NOMO-1 treated with dmso at 0.1 percent for 144 hours (cell line): Measurements from ENCODE around the gene SLC5A10.

ENCODE experiments used
- DNase-seq: peaks from one replicate; lab custom pipeline; 2025; ENCODE audit not compliant: unreplicated experiment; lab: John Stamatoyannopoulos, UW

Gene SLC5A10

DNA sequence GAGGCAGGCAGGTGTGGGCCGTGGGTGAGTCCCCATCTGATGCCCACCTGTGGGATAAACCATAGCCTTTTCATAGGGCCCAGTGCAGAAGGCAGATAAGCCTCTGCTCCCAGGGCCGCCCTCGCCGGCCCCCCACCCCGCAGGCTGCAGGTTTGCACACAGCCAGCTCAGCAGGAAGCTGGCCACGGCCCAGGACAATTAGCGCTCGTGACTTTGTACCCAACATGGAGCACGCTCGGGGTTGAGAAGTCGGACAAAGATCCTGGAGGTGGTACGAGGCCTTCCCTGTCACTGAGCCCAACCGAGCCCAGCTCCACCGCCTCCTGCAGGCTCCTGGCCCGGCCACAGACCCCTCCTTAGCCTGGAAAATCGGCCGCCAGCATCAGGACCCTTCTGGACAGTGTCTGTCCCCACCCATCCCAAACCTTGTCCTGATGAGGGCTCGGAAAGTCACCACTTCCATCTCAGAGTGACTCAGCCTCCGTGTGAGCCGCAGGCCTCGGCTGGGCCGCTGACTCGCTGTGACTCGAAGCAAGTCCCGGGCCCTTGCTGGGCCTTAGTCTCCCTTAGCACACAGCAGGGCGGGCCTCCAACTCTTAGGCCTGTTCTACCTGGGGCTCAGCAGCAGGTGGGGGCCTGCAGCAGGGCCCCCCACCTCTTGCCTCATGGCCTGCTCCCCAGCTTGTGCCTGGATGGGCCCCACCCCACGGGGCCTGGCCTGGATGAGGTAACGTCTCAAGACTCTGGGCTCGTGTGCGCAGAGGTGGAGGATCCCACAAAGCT, 29.9 kb downstream of the SLC5A10 start:
- DNase-seq: no peak

DNA sequence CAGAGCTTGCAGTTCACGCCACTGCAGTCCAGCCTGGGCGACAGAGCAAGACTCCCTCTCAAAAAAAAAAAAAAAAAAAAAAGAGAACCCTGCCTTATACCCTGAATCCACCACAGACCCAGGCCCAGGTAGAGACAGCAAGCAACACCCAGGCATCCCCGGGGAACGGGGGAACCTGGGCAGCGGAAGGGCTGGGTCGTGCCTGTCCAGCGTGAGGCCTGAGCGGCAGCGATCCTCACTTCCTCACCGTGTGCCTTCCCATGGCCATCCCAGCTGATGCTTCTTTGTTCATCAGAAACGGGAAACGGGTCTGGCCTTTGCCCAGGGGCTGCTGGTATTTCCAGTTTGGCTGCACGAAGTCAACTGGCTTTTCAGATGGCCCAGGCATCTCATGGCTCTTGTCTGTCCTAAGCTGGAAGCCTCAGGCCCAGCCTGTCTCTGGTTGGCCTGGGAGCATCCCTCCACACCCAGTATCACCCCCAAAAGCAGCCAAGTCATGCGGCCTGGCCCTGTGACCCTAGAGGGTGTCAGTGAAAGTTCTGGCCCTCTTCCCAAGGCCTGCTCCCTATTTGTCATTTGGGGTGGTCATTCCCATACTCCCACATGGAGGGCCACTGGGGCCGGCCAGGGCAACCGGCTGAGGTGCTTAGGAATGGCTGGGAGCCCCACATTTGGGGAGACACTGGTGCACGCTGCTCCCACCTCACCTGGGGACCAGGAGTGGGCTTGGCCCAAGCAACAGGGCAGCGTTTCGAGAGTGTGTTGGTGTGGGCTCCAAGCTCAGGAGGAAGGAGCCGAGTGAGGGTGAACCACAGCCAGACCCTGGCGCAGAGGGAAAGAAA, 32.5 kb downstream of the SLC5A10 start:
- no peak for DNase-seq

DNA sequence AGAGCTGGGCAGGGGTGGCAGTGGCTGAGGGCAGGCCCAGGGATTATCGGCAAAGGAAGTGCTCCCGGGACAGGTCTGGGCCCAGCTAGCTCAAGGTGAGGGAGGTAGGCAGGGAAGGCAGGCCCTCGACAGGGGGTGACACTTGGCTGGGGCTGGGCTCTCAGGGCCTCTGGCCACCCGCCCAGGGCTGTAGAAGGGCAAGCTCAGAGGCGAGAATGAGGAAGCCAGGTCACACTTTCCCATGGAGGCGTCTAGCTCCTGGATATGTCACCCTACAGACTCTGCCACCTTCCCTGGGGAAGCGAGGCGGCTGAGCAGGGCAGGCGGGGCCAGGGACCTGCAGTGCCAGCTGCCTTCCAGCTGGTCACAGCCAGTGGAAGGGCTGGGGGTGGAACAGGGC, 33.5 kb downstream of the SLC5A10 start:
- DNase-seq: no peak

DNA sequence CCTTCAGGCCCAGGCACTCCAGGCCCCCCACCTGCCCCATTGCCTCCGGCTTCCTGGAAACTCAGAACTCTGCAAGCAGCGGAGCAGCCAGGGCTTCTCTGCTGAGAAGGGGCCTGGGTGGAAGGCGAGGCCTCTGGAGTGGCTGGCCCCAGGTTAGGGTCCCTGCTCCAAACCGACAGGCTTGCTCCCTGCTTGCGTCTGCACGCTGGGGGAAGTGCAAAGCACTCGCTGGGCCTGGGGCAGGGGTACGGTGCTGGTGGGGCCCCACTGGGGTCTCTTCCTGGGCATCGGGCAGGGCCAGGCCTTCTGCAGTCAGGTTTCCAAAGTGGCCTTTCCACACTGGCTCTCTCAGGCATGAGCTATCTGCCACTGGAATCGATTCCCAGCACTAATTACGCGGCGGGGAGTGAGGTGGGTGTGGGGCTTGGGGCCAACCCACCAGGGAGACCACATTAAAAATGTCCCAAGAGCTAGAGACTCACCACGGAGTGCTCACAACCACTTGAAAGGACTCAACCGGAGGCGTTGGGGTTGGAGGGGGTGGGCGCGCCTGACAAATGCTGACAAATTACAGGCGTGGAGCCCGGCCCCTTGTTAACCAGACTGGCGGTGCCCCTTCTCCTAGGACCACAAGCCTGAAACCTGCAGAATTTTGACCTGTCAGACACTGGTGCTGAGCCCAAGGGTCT, 34.7 kb downstream of the SLC5A10 start:
- DNase-seq: no peak

DNA sequence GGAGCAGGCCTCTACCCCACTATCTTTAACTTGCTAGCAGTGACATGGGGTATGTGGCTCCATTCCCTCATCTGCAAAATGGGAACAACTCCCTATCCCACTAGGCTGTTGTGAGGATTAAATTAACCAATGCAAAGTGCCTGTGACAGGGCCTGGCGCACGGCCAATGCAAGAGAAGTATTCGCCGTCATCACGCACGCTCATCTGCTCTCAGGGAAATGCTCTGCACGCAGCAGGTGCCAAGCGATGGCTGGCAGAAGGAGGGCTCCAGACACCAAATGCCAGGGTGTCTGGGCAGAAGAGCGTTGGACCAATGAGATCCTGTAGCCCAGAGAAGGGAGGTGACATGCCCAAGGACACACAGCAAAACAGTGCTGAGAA, 35.3 kb downstream of the SLC5A10 start:
- DNase-seq: no peak

DNA sequence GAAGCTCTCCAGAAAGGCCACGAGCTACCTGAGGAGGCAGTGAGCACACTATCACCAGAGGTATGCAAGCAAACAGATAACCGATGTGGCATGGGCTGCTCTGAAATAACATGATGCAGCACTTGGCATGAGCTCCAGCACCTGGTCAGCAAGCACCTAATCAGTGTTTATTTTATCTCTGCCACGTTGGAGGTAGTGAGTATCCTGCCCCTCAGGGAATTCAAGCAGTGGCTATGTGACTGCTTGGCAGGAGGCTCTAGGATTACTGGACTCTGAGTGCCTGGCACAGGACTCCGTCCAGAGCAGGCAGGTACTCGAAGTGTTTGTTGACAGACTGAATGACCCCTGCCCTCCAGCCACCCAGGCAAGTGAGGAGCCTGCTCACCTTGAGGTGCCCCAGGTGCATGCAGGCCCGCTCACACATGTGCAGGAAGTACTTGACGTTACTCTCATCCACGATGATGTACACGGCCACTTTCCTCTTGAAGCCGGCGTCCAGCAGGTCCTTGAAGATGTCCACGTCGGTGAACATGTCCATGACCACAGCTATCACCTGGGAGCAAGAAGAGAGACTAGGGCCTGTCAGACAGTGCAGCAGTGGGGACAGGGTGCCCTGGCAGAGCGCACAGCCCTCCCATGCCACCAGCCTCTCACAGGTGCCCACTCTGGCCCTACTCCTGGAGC, 36.0 kb downstream of the SLC5A10 start:
- no peak for DNase-seq

DNA sequence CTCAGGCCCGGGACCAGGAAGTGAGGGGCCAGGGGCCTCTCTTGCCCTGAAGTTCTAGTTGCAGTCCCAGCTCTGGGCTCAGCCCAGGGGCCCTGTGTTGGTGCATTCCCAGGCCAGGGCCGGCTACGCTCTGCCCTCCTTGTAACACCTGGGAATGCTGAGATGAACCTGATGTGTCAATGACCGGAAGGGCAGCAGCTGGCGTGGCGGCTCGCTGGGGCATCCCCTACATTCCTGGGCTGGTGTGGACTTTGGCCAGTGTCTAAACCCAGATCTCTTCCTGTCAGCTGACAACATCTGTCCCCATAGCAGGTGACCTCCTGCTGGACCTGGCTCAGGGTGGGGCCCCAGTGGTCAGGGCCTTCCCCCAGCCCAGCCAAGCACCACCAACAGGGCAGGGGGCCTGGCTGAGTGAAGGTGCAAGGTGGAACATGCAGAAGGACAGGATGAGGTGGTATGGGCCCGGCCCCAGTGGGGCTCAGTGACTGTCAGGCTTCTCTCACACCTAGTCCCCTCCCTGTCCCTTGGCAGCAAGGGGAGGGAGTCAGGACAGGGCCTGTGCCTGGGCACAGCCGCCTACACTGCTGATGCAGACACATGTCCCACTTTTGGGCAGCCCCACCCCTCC, 36.7 kb downstream of the SLC5A10 start:
- no peak for DNase-seq

DNA sequence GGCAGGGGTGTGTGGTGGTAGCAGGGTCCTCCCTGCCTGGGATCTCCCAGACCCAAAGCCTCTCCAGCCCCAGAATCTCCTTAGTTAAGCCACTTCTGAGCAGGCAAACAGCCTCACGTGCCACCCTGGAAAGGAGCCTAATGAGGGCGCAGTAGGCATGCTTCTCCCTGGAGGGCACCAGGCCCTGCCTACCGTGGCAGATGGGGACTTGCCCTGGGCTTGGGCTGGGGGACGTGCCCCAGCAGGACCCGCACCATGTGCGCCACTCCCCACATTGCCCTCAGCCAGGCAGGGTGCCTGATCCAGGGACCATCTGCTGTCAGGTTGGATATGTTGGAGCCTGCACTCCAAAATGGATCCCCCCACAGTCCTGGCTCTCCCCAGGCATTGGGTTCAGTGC, 38.4 kb downstream of the SLC5A10 start:
- no peak for DNase-seq

DNA sequence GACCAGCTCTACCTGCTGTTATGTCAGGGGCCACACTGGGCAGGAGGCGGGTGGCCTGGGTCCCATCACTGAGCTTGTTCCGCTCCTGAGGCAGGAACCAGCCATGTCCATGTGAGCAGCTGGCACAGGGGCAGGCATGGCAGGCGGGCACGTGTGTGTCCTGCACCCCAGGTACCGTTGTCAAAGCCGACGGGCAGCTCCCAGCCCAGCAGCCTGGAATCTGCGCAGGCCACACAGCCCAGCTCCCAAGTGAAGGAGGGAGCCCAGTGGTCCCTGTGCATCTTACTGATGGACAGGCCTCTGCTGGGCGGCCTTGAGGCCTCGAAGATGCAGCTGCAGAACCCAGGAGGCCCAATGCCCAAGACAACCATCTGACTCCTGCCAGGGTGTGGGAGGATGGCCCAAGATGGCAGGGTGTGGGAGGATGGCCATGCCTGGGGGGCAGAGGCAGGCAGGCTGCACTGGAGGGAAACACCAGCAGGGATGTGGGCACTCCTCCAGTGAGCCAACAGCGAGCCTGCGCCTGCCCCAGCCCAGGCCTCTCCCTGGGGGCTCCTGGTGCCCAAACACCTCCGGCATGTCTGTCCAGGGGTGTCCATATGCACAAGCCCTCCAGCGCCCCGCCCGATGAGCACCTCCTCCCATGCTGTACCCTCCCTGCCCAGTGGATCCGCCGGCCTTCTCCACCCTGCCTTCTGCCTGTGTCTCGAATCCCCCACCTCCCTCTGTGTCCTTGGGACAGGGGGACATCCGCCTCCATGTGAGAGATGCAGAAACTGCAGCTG, 39.8 kb downstream of the SLC5A10 start:
- DNase-seq: no peak

DNA sequence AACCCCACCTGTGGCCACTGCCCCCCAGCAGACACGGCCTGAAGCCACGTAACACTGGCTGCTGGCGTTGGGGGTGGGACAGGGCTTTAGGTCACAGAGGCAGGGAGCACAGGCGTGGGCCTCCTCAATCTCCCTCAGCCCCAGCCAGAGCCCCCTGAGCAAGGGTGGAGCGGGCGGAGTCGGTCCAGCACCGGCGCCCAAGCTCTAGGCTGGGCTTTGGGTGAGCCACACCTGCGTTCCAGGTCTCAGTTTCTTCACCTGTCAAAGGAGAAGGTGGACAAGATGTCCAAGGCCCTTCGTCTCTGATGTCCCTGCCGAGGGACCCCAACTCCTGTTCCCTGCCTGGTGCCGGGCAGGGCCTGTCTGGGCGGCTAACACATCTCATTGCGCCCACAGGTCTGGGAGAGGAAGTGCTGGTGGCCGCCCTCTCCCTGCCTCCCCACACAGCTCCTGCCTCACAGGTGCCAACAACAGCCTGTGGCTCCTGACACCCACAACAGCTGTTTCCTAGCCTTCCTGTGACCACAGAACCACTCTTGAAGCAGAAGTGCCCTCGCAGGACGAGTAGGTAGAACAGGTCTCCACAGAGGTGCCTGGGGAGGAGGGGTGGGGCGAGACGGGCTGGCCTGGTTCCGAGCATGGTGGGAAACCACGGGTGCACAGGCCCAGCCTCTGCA, 40.6 kb downstream of the SLC5A10 start:
- DNase-seq: no peak

DNA sequence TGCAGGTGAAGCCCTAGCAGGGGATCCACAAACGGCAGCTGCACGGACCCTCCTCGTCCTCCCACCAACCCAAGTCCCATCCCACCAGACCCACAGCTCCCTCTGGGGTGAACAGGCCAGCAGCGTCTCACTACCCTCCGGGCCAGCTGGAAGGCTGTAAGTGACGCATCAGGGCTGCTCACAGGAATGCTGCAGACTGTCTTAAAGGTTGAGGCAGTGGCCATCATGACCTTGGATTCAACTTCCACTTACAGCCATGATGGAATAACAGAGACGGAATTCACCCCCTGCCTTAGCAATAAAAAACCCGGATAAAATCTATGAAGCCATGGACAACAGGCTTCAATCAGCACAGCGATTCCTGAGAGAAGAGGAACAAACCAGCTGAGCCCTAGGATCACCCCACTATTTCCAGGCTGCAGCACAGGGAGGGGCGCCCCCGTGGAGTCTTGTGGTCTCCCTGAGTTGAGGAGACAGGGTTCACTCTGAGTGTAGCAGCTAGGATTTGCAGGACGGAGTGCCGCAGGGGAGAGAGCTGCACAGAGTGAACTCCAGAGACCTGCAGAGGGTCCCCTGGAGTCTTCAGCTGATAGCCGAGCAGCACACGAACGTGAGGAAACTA, 42.1 kb downstream of the SLC5A10 start:
- DNase-seq: no peak

DNA sequence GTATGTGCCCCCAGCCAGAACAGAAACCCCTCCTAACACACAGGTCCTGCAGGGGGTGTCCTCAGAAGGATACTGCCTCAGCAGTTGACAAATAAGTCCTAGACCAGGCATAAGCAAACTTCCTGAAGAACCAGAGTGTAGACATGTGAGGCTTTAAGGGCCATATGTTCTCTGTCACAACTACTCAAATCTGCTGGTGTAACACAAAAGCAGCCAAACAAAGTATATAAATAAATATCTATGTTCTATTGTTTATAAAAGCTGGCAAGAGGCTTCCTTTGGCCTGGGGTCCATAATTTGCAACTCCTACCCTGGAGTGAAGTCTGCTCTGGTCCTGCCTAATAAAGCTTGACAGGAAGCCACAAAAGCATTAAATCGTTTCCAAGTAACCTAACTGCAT, 42.7 kb downstream of the SLC5A10 start:
- no peak for DNase-seq

DNA sequence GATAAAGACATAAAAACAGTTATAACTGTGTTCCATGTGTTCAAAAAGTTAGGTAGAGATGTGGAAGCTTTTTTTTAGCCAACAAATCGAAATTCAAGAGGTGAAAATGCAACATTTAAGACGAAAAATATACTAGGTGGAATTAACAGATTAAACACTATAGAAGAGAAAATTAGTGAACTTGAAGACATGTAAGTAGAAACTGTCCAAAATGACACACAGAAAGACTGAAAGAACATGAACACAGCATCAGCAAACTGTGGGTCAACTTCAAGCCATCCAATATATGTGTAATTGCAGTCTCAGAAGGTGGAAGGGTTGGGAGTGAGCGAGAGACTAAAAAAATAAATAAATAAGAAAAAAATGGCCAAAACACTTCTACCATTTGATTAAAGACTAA, 43.3 kb downstream of the SLC5A10 start:
- no peak for DNase-seq

DNA sequence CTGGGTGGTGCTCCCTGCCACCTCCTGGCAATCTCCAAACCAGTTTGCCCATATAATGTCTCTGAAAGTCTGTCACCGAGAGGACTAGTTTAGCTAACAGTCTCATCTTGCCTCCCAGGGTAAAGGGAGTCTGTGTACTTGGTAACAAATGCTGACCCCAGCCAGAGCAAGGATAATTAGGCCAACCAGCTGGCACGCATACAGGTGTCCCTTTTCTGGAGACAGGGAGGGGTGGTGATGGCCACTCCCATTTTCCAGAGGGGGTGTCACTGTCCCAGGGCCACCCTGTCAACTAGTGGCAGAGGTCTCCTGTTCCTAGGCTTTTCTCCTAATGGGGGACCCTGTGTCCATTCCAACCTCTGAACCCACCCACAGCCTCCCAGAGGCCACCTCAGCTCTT, 44.5 kb downstream of the SLC5A10 start:
- DNase-seq: no peak

DNA sequence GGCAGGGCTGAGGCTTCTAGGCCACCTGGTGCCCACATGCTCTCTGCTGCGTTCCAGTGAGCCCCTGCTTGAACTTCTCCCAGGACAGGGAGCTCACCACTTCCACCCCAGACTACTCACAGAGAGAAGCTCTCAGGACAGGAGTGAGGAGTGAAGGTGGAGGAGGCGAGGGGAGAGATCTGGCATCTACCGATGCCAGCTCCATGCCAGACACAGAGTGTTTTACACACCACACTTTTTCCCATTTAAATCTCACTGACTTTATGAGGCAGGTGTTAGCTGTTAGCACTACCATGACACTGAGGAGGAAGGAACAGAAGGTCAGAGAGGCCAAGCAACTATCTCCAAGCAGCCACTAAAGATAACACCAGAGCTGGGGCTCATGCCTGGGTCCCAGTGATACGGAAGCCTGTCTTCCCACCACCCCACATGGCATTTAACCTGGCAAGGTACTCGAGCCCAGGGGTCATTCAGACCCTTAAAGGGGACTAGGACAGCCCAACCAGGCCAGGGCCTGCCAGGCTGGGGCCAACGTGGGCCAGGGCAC, 45.8 kb downstream of the SLC5A10 start:
- no peak for DNase-seq

DNA sequence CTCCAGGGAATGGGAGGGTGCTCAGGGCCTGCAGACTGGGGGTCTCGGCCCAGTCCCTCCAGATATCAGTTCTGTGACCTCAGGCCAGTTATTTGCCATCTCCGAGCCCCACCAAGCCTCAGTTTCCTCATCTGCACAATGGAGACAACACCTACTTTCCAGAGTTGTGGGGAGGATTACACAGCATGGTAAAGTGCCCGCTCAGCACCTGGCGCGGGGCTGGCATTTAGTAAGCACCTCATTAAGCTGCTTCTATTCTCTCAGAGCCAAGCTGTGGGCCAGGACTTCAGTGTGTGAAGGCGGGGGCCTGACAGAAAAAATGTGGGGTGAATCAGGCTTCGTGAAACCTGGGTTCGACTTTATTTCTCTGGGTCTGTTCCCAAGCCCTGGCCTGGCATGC, 47.4 kb downstream of the SLC5A10 start:
- DNase-seq: no peak

DNA sequence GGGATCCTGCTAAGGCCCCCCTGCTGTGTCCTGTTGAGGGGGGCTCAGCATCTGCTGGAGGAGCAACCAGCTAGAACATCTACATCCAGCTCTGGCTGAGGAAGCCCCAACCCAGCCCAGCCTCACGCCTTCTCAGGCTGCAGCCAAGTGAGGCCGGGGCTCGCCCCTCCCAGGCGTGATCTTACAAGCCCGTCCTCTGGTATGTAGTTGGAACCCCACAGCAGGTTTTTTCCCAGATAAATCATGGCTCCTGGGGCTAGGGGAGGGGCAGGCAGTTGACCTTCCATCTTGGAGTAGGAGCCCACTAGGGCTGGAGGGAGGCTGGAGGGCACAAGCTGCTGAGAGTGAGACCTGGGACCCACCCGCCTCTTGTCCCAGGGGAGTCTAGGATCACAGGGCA, 47.9 kb downstream of the SLC5A10 start:
- no peak for DNase-seq

DNA sequence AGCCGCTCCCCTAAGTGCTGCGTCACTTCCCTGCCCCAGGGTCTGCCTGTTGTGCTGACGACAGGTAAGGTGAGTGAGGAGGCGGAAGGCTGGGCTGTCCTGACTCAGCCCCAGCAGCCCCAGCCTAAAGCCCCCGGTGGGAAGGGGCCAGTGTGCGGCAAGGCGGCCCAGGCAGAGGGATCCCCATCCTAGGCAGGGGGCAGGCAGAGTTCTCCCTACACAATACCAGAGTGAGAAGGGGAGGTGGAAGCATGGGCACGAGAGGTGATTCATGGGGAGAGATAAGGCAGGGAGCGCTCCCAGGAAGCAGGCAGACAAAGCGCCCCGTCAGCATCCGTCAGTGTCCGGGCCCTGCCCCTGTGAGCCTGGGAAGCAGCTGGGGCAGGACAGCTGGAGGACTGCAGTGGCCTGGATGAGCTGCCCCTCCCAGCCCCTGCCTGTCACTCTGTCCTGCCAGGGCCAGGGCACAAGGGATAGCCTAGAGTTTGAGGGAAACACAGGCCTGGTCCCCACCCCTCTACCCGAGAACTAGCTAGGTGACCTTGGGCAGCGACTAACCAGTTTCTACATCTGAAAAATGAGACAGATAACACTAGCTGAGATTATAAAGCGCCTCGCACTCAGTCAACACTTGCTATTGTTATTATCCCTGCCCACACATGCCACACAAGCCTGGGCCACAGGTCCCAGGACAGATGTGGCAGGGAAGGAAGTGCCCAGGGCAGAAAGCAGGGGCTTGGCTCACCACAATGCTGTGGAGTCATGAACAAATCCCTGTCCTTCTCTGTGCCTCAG, 48.8 kb downstream of the SLC5A10 start:
- DNase-seq: no peak
